AG04450 (cell line): ENCODE results near the gene TBPL2. TPM values are rescaled to one million over a fixed set of nuclear protein-coding genes. Genes with fewer than 3 reads are reported as not detected.
A peak's percentile ranks its signal among the peaks of the same experiment; 100 is the strongest.
"Not testable (repeated sequence)": the region's sequence is repeated elsewhere in the genome, so short reads cannot be mapped to it uniquely, and the experiment has no call there.

ENCODE experiments used
- CTCF ChIA-PET: fragments of 300-600, 350-600 bp; formaldehyde crosslinking; extraction: SDS; loops from one replicate; lab custom pipeline; 2022; ENCODE audit warnings: antibody characterized with exemption, inconsistent platforms; lab: Charles Lee
- POLR2A ChIA-PET: fragments of 350-600 bp; formaldehyde crosslinking; extraction: SDS; loops from one replicate; lab custom pipeline; 2021; ENCODE audit warnings: antibody characterized with exemption, inconsistent platforms; lab: Yijun Ruan, JAX
- DNase-seq: peaks from one replicate; pipeline ENCODE4 v3.0.0-alpha.2; 2011; ENCODE audit warnings: low read depth, low spot score
- H3K27ac ChIP-seq: one replicate; pipeline ENCODE4 v1.5.1; 2012; ENCODE audit warnings: low read depth, low read length, control low read depth
- H3K27me3 ChIP-seq: one replicate; pipeline ENCODE4 v1.6.0; 2012; ENCODE audit warnings: low read length; ENCODE audit not compliant: control insufficient read depth, insufficient read depth
- H3K4me3 ChIP-seq: 2 replicates; pipeline ENCODE4 v1.5.1; 2011; ENCODE audit warnings: mild to moderate bottlenecking, low read depth, low read length, control low read depth
- H3K9me3 ChIP-seq: 2 replicates; pipeline ENCODE4 v1.5.1; 2012; ENCODE audit warnings: low read length; ENCODE audit not compliant: control insufficient read depth, insufficient read depth
- polyA minus RNA-seq: library from RNA; depleted of rRNA, polyadenylated mRNA; stranded (reverse); fragments of >200 nt; gene quantifications from 2 replicates; pipeline ENCODE4 v1.2.3, GENCODE V29; 2011; rRNA and poly(A)+ RNA removed
- polyA plus RNA-seq: library from polyadenylated mRNA; depleted of rRNA; stranded (reverse); fragments of >200 nt; gene quantifications from 2 replicates; pipeline ENCODE4 v1.2.3, GENCODE V29; 2011; rRNA removed
- TF ChIP-seq, protein P1 (sequence below): IDR thresholded peaks from 2 replicates; pipeline ENCODE4 v1.5.1; 2011; ENCODE audit warnings: low read depth, low read length, control low read depth, inconsistent platforms

The TBPL2 gene
- not detected in 2 replicates for polyA plus RNA-seq
- not detected in 2 replicates for polyA minus RNA-seq

DNA sequence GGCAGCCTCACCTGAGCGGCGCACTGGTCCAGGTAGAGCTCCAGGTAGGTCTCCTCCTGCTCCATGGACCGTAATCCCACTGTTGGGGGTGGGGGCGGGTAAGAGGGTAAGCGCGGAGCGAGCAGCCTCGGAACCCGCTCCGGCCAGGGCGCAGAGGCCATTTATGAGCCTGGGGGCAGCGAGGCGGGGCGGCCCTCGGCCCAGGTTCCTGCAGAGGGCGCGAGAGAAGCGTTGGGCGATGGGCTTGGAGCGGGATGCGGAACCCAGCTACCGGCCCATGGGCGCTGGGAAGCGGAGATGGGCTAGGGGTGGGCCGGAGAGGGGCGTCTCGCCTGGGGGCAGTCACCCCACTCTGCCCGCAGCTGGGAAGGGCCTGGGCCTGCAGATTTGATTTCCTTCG lies at the start of gene TBPL2:
Gene TBPL2 (minus strand): TSS at position 232 of the 400 bp plus-strand sequence. CDS start 167 bp downstream, at position 65.
- POLR2A ChIA-PET, result no interaction called here
- no peak within 1 kb of the TSS for H3K27ac ChIP-seq
- H3K4me3 ChIP-seq, result no peak within 1 kb of the TSS
- TF ChIP-seq, protein P1, sequence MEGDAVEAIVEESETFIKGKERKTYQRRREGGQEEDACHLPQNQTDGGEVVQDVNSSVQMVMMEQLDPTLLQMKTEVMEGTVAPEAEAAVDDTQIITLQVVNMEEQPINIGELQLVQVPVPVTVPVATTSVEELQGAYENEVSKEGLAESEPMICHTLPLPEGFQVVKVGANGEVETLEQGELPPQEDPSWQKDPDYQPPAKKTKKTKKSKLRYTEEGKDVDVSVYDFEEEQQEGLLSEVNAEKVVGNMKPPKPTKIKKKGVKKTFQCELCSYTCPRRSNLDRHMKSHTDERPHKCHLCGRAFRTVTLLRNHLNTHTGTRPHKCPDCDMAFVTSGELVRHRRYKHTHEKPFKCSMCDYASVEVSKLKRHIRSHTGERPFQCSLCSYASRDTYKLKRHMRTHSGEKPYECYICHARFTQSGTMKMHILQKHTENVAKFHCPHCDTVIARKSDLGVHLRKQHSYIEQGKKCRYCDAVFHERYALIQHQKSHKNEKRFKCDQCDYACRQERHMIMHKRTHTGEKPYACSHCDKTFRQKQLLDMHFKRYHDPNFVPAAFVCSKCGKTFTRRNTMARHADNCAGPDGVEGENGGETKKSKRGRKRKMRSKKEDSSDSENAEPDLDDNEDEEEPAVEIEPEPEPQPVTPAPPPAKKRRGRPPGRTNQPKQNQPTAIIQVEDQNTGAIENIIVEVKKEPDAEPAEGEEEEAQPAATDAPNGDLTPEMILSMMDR, result peak; percentile 20; the same call in 1 of the 2 replicates
- CTCF ChIA-PET, result interaction anchor here (0.6 to 1.0 kb wide), 2 partner anchors 61 to 1047 kb away, joined by 5 to 6 read pairs; no protein-coding TSS in a partner anchor
- no peak for DNase-seq
- peaks cover 9% of the 10 kb centered on the region for H3K27me3 ChIP-seq
- peaks cover 5% of the 10 kb centered on the region for H3K9me3 ChIP-seq

GRCh38 chr14:55488204-55488603 lies 47.8 kb upstream of the TBPL2 start:
- TF ChIP-seq, protein P1, result no peak
- ChIA-PET POLR2A (no interaction called here), CTCF (interaction anchor here (1.1 kb wide), 1 partner anchor 42 kb away, joined by 5 read pairs; no protein-coding TSS in a partner anchor)
- Histone ChIP-seq H3K4me3 (no peak overlapping the region), H3K27me3 (no peaks in the 10 kb centered on the region), H3K27ac (no peak overlapping the region), H3K9me3 (no peaks in the 10 kb centered on the region)
- DNase-seq, result no peak

- Histone ChIP-seq H3K4me3 (no peak overlapping the region), H3K27ac (no peak overlapping the region), H3K9me3 (no peaks in the 10 kb centered on the region), H3K27me3 (peaks cover 4% of the 10 kb centered on the region)
- CTCF ChIA-PET, result interaction anchor here (1.9 kb wide), 1 partner anchor 37 kb away, joined by 6 read pairs; no protein-coding TSS in a partner anchor
- TF ChIP-seq, protein P1, result no peak
- POLR2A ChIA-PET, result no interaction called here
- no peak for DNase-seq
Observed at GRCh38 chr14:55482936-55483605, 42.7 kb upstream of the TBPL2 start.

DNA sequence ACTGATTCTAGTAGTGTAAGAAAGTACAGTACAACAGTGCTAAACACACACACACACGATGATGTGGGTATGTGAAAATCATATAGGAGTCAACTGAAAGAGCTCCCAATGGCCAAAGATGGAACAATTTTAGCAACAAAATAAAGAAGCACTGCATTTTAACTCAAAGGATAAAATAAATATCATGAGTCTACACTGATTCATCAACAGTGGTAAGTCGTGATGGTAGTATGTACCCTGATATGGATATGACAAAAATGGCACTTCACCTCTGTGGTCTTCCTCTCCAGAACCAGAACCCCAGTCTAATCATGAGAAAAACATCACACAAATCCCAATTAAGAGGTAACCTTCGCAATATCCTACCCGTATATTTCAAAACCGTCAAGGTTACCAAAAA lies 41.4 kb upstream of the TBPL2 start:
- CTCF ChIA-PET, result no interaction called here
- no peak for DNase-seq
- Histone ChIP-seq H3K27ac (no peak overlapping the region), H3K27me3 (peaks cover 4% of the 10 kb centered on the region), H3K9me3 (no peaks in the 10 kb centered on the region), H3K4me3 (no peak overlapping the region)
- POLR2A ChIA-PET, result no interaction called here
- TF ChIP-seq, protein P1, result no peak

DNA sequence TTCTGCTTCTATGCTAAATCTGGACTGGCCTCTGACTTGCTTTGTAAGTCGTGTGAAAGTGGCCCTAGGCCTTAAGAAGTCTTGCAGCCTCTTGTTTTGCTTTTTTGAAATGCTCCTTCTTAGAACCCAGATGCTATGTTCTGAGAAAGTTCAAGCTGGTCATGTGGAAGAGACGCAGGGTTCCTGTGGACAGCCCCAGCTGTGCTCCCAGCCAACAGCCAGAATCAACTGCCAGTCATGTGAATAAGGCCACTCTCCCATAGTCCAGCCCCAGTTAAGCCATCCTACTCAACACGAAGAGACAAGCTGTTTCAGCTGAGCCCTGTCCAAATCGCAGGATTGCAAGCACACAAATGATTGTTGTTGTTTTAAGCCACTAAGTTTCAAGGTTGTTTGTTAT lies 37.3 kb upstream of the TBPL2 start:
- Histone ChIP-seq H3K4me3 (no peak overlapping the region), H3K9me3 (no peaks in the 10 kb centered on the region), H3K27ac (no peak overlapping the region), H3K27me3 (peaks cover 4% of the 10 kb centered on the region)
- no peak for DNase-seq
- TF ChIP-seq, protein P1, result no peak
- ChIA-PET POLR2A (no interaction called here), CTCF (no interaction called here)

GRCh38 chr14:55476448-55476847 lies 36.0 kb upstream of the TBPL2 start:
- H3K9me3 ChIP-seq, H3K27ac ChIP-seq, DNase-seq, H3K27me3 ChIP-seq, POLR2A ChIA-PET, H3K4me3 ChIP-seq: not testable (repeated sequence)
- CTCF ChIA-PET, result interaction anchor here (1.1 kb wide), 1 partner anchor 46 kb away, joined by 5 read pairs; no protein-coding TSS in a partner anchor
